ENCODE data around the gene KIDINS220. TPM values are rescaled to one million over a fixed set of nuclear protein-coding genes. Genes with fewer than 3 reads are reported as not detected.

The KIDINS220 gene
- total and polyA plus RNA-seq, 2 of the 13 experiments (the other 11 are each of a cell fraction or from before 2014, with no cell fraction given) = 25.2 to 32.3 TPM

GRCh38 chr2:8685697-8686358 lies 151.6 kb downstream of the KIDINS220 start (continued):
- 0 out of 2 replicates have a peak, but pooled peaks have one; percentile 62 for TF ChIP-seq KDM3A (CRISPR knock-in tag; IDR thresholded peaks at IDR 0.05; ENCODE audit: low read depth)
- TF ChIP-seq XRCC5 (optimal IDR thresholded peaks at IDR 0.05; ENCODE audit: low read length) = peak; percentile 90
- TF ChIP-seq ZNF256 (CRISPR knock-in tag; conservative IDR thresholded peaks at IDR 0.05) = no peak
- no peak for TF ChIP-seq HMGA1 (CRISPR knock-in tag; conservative IDR thresholded peaks at IDR 0.05)
- 0 out of 2 replicates have a peak, but pooled peaks have one; percentile 11 for TF ChIP-seq BRF2 (CRISPR knock-in tag; IDR thresholded peaks at IDR 0.05)
- TF ChIP-seq, protein P1, sequence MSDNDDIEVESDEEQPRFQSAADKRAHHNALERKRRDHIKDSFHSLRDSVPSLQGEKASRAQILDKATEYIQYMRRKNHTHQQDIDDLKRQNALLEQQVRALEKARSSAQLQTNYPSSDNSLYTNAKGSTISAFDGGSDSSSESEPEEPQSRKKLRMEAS (IDR thresholded peaks at IDR 0.05) = peak; percentile 74
- peak; percentile 86; the same call in 1 of the 2 replicates for TF ChIP-seq ZNF33B (CRISPR knock-in tag; IDR thresholded peaks at IDR 0.05)
- TF ChIP-seq EED (CRISPR knock-in tag; IDR thresholded peaks at IDR 0.05) = no peak
- TF ChIP-seq HNRNPLL (IDR thresholded peaks at IDR 0.05; ENCODE audit: low read depth, low read length, poor library complexity, severe bottlenecking) = peak; percentile 73
- no peak for TF ChIP-seq ZNF18 (CRISPR knock-in tag; IDR thresholded peaks at IDR 0.05; ENCODE audit: insufficient replicate concordance)
- TF ChIP-seq PHF20 (CRISPR knock-in tag; IDR thresholded peaks at IDR 0.05) = 0 out of 2 replicates have a peak, but pooled peaks have one; percentile 2
- TF ChIP-seq SOX13 (IDR thresholded peaks at IDR 0.05) = no peak
- peak in 1 of 2 experiments; percentile 33; a peak in 1 of 4 replicates for TF ChIP-seq SOX13 (CRISPR knock-in tag; conservative IDR thresholded peaks at IDR 0.05 in 1 of 2, IDR thresholded peaks at IDR 0.05 in 1 of 2)
- TF ChIP-seq, protein P2, sequence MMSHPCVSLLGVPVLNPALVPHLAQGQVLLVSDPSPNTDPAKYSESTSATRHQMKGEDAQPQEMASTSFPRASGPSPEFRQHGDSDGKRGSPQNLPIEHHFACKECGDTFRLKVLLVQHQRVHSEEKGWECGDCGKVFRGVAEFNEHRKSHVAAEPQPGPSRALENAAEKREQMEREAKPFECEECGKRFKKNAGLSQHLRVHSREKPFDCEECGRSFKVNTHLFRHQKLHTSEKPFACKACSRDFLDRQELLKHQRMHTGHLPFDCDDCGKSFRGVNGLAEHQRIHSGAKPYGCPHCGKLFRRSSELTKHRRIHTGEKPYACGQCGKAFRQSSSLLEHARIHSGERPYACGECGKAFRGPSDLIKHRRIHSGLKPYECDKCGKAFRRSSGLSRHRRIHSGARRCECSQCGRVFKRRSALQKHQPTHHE (CRISPR knock-in tag; IDR thresholded peaks at IDR 0.05; ENCODE audit: borderline replicate concordance) = no peak
- TF ChIP-seq HNF4A (CRISPR knock-in tag; IDR thresholded peaks at IDR 0.05) = no peak
- no peak for TF ChIP-seq ZBTB14 (CRISPR knock-in tag; IDR thresholded peaks at IDR 0.05)
- 0 out of 2 replicates have a peak, but pooled peaks have one; percentile 14 for TF ChIP-seq ZNF263 (CRISPR knock-in tag; IDR thresholded peaks at IDR 0.05)
- TF ChIP-seq ZNF766 (CRISPR knock-in tag; IDR thresholded peaks at IDR 0.05; ENCODE audit: borderline replicate concordance) = peak; percentile 60; the same call in 1 of the 2 replicates
- no peak for TF ChIP-seq MXI1 (IDR thresholded peaks at IDR 0.05; ENCODE audit: borderline replicate concordance, low read depth, low read length)
- TF ChIP-seq ZNF619 (CRISPR knock-in tag; IDR thresholded peaks at IDR 0.05) = no peak
- no peak for TF ChIP-seq ZNF468 (CRISPR knock-in tag; IDR thresholded peaks at IDR 0.05)
- 0 out of 2 replicates have a peak, but pooled peaks have one; percentile 15 for TF ChIP-seq PATZ1 (CRISPR knock-in tag; IDR thresholded peaks at IDR 0.05)
- 0 out of 2 replicates have a peak, but pooled peaks have one; percentile 11 for TF ChIP-seq PPARG (CRISPR knock-in tag; conservative IDR thresholded peaks at IDR 0.05)

All from HepG2 (cell line).